ENCODE data around the gene SLC14A1. TPM values are rescaled to one million over a fixed set of nuclear protein-coding genes. Genes with fewer than 3 reads are reported as not detected.

SLC14A1 gene
- total and polyA plus RNA-seq, 10 of the 15 experiments (the other 5 are each of a cell fraction or from before 2014, with no cell fraction given): 0.06 to 0.67 (median 0.10) TPM; not detected in 2

DNA sequence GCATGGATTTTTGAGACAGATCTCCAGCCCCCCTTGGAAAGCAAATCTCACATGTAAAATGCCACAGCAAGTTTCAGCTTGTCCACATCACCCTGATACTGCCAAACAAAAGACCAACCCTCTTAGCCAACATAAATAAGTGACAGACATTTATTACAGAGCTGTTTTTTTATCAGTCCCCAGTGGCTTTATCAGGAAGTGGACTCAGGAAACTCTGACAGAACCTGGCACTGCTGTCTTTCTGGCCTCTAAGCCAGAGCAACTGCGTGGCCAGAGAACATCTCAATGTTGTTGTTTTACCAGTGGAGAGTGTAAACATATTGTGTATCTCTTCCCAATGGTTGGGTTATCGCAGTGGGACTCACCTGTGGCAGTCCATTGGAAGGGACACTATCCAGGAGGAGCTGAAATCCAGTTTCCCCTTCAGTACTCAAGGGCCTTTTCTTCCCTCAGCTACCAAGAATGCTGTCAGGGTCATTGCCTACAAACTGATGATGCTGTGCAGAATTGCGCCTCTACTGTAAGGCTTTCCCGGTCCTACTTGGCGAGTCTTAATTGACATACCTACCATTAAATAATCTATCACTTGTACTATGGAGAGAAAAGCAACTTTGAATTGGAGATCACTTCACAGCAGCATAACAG is 22.0 kb downstream of the SLC14A1 start (continued):
- TF ChIP-seq, protein P1, sequence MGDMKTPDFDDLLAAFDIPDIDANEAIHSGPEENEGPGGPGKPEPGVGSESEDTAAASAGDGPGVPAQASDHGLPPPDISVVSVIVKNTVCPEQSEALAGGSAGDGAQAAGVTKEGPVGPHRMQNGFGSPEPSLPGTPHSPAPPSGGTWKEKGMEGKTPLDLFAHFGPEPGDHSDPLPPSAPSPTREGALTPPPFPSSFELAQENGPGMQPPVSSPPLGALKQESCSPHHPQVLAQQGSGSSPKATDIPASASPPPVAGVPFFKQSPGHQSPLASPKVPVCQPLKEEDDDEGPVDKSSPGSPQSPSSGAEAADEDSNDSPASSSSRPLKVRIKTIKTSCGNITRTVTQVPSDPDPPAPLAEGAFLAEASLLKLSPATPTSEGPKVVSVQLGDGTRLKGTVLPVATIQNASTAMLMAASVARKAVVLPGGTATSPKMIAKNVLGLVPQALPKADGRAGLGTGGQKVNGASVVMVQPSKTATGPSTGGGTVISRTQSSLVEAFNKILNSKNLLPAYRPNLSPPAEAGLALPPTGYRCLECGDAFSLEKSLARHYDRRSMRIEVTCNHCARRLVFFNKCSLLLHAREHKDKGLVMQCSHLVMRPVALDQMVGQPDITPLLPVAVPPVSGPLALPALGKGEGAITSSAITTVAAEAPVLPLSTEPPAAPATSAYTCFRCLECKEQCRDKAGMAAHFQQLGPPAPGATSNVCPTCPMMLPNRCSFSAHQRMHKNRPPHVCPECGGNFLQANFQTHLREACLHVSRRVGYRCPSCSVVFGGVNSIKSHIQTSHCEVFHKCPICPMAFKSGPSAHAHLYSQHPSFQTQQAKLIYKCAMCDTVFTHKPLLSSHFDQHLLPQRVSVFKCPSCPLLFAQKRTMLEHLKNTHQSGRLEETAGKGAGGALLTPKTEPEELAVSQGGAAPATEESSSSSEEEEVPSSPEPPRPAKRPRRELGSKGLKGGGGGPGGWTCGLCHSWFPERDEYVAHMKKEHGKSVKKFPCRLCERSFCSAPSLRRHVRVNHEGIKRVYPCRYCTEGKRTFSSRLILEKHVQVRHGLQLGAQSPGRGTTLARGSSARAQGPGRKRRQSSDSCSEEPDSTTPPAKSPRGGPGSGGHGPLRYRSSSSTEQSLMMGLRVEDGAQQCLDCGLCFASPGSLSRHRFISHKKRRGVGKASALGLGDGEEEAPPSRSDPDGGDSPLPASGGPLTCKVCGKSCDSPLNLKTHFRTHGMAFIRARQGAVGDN (IDR thresholded peaks at IDR 0.05): no peak
- TF ChIP-seq SUPT20H (IDR thresholded peaks at IDR 0.05; ENCODE audit: borderline replicate concordance, control insufficient read depth, low read depth, low read length): no peak
- no peak for TF ChIP-seq CHD1 (IDR thresholded peaks at IDR 0.05; ENCODE audit: low read depth, low read length)
- TF ChIP-seq SUZ12 (IDR thresholded peaks at IDR 0.05; ENCODE audit: unreplicated experiment): no peak
- TF ChIP-seq SIX5 (IDR thresholded peaks at IDR 0.05; ENCODE audit: low read depth, low read length, severe bottlenecking): no peak
- no peak for TF ChIP-seq SMC3 (IDR thresholded peaks at IDR 0.05; ENCODE audit: borderline replicate concordance, low read length)
- no peak for TF ChIP-seq ZNF384 (IDR thresholded peaks at IDR 0.05; ENCODE audit: borderline replicate concordance, low read depth, low read length)
- no peak for TF ChIP-seq ZNF207 (IDR thresholded peaks at IDR 0.05; ENCODE audit: borderline replicate concordance)
- TF ChIP-seq, protein P2, sequence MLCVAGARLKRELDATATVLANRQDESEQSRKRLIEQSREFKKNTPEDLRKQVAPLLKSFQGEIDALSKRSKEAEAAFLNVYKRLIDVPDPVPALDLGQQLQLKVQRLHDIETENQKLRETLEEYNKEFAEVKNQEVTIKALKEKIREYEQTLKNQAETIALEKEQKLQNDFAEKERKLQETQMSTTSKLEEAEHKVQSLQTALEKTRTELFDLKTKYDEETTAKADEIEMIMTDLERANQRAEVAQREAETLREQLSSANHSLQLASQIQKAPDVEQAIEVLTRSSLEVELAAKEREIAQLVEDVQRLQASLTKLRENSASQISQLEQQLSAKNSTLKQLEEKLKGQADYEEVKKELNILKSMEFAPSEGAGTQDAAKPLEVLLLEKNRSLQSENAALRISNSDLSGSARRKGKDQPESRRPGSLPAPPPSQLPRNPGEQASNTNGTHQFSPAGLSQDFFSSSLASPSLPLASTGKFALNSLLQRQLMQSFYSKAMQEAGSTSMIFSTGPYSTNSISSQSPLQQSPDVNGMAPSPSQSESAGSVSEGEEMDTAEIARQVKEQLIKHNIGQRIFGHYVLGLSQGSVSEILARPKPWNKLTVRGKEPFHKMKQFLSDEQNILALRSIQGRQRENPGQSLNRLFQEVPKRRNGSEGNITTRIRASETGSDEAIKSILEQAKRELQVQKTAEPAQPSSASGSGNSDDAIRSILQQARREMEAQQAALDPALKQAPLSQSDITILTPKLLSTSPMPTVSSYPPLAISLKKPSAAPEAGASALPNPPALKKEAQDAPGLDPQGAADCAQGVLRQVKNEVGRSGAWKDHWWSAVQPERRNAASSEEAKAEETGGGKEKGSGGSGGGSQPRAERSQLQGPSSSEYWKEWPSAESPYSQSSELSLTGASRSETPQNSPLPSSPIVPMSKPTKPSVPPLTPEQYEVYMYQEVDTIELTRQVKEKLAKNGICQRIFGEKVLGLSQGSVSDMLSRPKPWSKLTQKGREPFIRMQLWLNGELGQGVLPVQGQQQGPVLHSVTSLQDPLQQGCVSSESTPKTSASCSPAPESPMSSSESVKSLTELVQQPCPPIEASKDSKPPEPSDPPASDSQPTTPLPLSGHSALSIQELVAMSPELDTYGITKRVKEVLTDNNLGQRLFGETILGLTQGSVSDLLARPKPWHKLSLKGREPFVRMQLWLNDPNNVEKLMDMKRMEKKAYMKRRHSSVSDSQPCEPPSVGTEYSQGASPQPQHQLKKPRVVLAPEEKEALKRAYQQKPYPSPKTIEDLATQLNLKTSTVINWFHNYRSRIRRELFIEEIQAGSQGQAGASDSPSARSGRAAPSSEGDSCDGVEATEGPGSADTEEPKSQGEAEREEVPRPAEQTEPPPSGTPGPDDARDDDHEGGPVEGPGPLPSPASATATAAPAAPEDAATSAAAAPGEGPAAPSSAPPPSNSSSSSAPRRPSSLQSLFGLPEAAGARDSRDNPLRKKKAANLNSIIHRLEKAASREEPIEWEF (IDR thresholded peaks at IDR 0.05; ENCODE audit: insufficient replicate concordance, low read depth, low read length): no peak
- TF ChIP-seq CHD2 (IDR thresholded peaks at IDR 0.05; ENCODE audit: borderline replicate concordance, low read depth, low read length): no peak
- no peak for TF ChIP-seq RBBP5 (conservative IDR thresholded peaks at IDR 0.05)
- TF ChIP-seq HDGF (IDR thresholded peaks at IDR 0.05): no peak
